Measurements from ENCODE around the gene FRY.

The FRY gene

DNA sequence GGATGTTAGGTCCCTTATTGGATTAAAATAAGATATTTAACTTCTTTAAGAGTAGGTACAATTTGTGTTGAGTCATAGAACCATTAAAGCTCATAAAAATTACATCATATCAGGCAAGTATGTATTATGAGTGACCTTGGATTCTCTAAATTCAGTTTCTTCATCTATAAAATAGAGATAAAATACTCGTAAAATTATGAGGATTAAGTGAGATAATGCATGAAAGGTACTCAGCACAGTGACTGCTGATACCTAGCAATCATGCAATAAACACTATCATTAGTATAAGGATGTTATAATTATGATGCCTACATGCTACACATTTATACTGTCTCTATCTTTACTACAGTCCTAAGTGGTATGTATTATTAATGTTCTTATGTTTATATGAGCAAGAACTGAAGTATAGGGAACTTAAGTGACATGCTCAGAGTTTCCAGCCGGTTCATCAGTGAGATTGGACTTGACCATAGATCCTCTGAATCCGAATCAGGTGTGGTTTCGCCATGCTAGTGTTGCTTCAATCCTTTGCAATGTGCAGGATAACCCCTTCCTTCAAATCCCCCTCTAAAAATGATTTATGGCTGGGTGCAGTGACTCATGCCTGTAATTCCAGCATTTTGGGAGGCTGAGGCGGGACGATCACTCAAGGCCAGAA is 22.9 kb upstream of the FRY start:
- no peak for DNase-seq (ENCODE audit: low read depth)
- no peak for TF ChIP-seq CTCF (conservative IDR thresholded peaks at IDR 0.05; ENCODE audit: low read length)
- H3K4me3 ChIP-seq (ENCODE audit: low read length) = no peak overlapping the region

DNA sequence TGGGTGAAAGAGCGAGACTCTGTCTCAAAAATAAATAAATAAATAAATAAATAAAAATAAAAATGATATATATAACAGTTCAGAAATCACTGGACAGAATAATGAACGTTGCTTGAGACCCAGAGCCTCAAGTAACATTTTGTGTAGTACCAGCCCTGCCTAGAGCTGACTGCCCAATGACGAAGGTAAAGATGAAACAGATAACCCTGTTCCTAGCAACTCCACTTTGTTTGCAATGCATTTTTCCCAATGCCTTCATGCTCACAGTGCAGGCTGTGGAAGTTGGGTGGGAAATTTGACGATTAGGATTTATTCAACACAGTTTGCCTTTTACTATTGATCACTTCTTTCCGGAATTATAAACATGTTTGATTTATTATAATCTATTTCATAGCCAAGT is 22.2 kb upstream of the FRY start:
- TF ChIP-seq CTCF (conservative IDR thresholded peaks at IDR 0.05; ENCODE audit: low read length) = no peak
- no peak overlapping the region for H3K4me3 ChIP-seq (ENCODE audit: low read length)
- no peak for DNase-seq (ENCODE audit: low read depth)

- peak; percentile 67 for DNase-seq (ENCODE audit: low read depth)
- no peak for TF ChIP-seq CTCF (conservative IDR thresholded peaks at IDR 0.05; ENCODE audit: low read length)
- H3K4me3 ChIP-seq (ENCODE audit: low read length) = no peak overlapping the region
Measured at GRCh38 chr13:32010136-32010535, 21.4 kb upstream of the FRY start.

GRCh38 chr13:32011971-32012370 is 19.6 kb upstream of the FRY start:
- H3K4me3 ChIP-seq (ENCODE audit: low read length) = no peak overlapping the region

GRCh38 chr13:32013181-32013580 is 18.4 kb upstream of the FRY start:
- DNase-seq (ENCODE audit: low read depth) = no peak
- H3K4me3 ChIP-seq (ENCODE audit: low read length) = no peak overlapping the region
- no peak for TF ChIP-seq CTCF (conservative IDR thresholded peaks at IDR 0.05; ENCODE audit: low read length)

More at GRCh38 chr13:32011971-32012370, 19.6 kb upstream of the FRY start:
- DNase-seq (ENCODE audit: low read depth) = no peak
- no peak for TF ChIP-seq CTCF (conservative IDR thresholded peaks at IDR 0.05; ENCODE audit: low read length)

DNA sequence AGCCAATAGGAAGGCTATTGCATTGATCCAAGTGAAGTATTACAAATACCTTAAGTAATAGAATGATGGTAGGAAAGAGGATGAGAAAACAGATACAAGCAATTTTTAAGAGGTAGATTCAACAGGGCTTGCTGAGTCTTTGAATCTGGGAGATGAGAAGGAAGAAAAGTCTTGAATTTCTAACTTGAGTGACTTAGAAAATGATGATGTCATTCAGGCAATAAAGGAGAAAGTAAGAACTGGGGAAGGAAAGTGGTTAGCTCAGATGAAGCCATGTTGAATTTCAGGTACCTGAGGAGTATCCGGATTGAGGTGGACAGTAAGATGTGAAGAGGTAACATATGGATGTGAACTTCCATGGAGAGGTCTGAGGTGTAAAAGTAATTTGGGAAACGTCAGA is 15.5 kb upstream of the FRY start:
- no peak for TF ChIP-seq CTCF (conservative IDR thresholded peaks at IDR 0.05; ENCODE audit: low read length)
- H3K4me3 ChIP-seq (ENCODE audit: low read length) = no peak overlapping the region
- DNase-seq (ENCODE audit: low read depth) = no peak

DNA sequence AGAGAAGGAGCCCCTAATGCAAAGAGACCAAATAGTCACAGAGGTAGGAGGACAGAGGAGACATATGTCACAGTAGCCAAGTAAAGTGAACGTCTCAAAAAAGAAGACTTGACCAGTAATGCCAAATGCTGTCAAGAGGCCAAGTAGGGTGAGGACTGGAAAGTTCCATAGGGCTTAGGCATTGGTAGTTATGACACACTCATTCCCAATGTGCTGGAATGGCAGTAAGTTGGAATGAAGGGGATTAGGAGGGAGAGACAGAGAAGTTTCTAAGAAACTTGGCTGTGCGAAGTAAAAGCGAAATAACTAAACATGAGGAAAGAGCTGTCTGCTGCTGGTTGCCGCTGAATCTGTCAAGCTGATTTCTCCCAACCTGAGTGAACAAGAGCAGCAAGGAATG is 14.9 kb upstream of the FRY start:
- peak; percentile 50 for DNase-seq (ENCODE audit: low read depth)
- TF ChIP-seq CTCF (conservative IDR thresholded peaks at IDR 0.05; ENCODE audit: low read length) = no peak
- H3K4me3 ChIP-seq (ENCODE audit: low read length) = no peak overlapping the region
